T-helper 1 cell treated with Interleukin-12 subunit alpha and Interleukin-12 subunit beta and Interleukin-4 antibody, amounts not matched to agents 30 μg/mL and 1 μg/mL, for 36 hours (primary cell): Measurements from ENCODE around the gene IGF1R.

ENCODE experiments used
- H3K27ac Mint-ChIP-seq: one replicate; pipeline ENCODE4 v1.8.0; 2021; ENCODE audit warnings: mild to moderate bottlenecking, mixed read lengths
- H3K27me3 Mint-ChIP-seq: one replicate; pipeline ENCODE4 v1.8.0; 2021; ENCODE audit warnings: low read depth, mixed read lengths
- H3K36me3 Mint-ChIP-seq: one replicate; pipeline ENCODE4 v1.8.0; 2021; ENCODE audit warnings: low read depth, mixed read lengths
- H3K4me1 Mint-ChIP-seq: one replicate; pipeline ENCODE4 v1.8.0; 2021; ENCODE audit warnings: low read depth, mixed read lengths
- H3K4me3 Mint-ChIP-seq: one replicate; pipeline ENCODE4 v1.8.0; 2021; ENCODE audit warnings: mild to moderate bottlenecking, moderate library complexity, mixed read lengths
- H3K9me3 Mint-ChIP-seq: one replicate; pipeline ENCODE4 v1.8.0; 2021; ENCODE audit warnings: mixed read lengths

Gene IGF1R

GRCh38 chr15:98916826-98917225 is 268.5 kb downstream of the IGF1R start:
- peaks cover 39% of the 10 kb centered on the region for H3K36me3 Mint-ChIP-seq
- peaks cover 45% of the 10 kb centered on the region for H3K4me1 Mint-ChIP-seq
- H3K4me3 Mint-ChIP-seq = no peak overlapping the region
- peaks cover 3% of the 10 kb centered on the region for H3K9me3 Mint-ChIP-seq
- no peak overlapping the region for H3K27ac Mint-ChIP-seq
- H3K27me3 Mint-ChIP-seq = no peaks in the 10 kb centered on the region

DNA sequence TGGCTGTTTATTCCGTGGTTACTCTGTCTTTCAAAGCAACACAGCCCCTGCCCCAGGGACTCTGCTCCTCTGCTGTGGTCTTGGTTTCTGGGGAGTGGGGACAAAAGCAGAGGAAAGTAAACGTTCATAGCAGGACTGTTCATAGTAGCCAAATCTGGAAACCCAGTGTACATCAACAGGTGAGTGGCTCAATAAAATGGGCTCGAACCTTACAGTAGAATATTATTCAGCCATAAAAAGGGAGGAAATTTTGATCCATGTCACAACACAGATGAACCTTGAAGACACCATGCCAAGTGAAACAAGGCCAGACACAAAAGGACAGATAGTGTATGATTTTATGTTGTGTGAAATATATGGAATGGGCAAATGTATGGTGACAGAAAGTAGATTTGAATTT is 269.1 kb downstream of the IGF1R start:
- peaks cover 42% of the 10 kb centered on the region for H3K4me1 Mint-ChIP-seq
- H3K36me3 Mint-ChIP-seq = peaks cover 37% of the 10 kb centered on the region
- peaks cover 3% of the 10 kb centered on the region for H3K9me3 Mint-ChIP-seq
- H3K27me3 Mint-ChIP-seq = no peaks in the 10 kb centered on the region
- H3K4me3 Mint-ChIP-seq = no peak overlapping the region
- no peak overlapping the region for H3K27ac Mint-ChIP-seq

- Mint-ChIP-seq H3K27ac (peak overlapping the region; percentile 83), H3K27me3 (no peaks in the 10 kb centered on the region), H3K4me1 (peaks cover 26% of the 10 kb centered on the region), H3K36me3 (peaks cover 28% of the 10 kb centered on the region), H3K9me3 (peaks cover 3% of the 10 kb centered on the region), H3K4me3 (peak overlapping the region; percentile 19)
Measured at GRCh38 chr15:98920091-98920880, 271.9 kb downstream of the IGF1R start.

DNA sequence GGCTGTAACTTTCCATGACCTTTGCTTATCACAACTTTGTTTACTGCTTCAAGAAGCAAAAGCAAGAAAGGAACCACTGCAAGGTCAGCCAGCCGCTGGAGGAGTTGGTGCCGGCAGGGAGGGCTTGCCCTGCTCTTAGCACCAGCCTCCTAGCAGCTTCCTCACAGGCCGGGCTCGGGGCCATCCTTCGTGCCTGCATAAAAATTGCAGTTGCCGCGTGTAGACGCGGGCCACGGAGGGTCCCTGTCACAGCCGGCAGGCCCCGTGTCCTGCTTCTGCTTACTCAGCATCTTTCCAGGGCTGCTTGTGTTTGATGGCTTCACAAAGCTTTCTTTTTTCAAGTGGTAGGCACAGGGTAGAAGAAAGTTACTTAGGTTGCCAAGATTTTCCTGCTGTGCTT is 274.8 kb downstream of the IGF1R start:
- Mint-ChIP-seq H3K9me3 (peaks cover 3% of the 10 kb centered on the region), H3K27me3 (no peaks in the 10 kb centered on the region), H3K4me3 (no peak overlapping the region), H3K36me3 (peaks cover 27% of the 10 kb centered on the region), H3K4me1 (peaks cover 23% of the 10 kb centered on the region), H3K27ac (no peak overlapping the region)

- no peaks in the 10 kb centered on the region for H3K27me3 Mint-ChIP-seq
- H3K36me3 Mint-ChIP-seq = peaks cover 23% of the 10 kb centered on the region
- H3K9me3 Mint-ChIP-seq = peaks cover 3% of the 10 kb centered on the region
- peaks cover 23% of the 10 kb centered on the region for H3K4me1 Mint-ChIP-seq
- H3K27ac Mint-ChIP-seq = no peak overlapping the region
- H3K4me3 Mint-ChIP-seq = no peak overlapping the region
Measured at GRCh38 chr15:98923579-98923978, 275.2 kb downstream of the IGF1R start.

DNA sequence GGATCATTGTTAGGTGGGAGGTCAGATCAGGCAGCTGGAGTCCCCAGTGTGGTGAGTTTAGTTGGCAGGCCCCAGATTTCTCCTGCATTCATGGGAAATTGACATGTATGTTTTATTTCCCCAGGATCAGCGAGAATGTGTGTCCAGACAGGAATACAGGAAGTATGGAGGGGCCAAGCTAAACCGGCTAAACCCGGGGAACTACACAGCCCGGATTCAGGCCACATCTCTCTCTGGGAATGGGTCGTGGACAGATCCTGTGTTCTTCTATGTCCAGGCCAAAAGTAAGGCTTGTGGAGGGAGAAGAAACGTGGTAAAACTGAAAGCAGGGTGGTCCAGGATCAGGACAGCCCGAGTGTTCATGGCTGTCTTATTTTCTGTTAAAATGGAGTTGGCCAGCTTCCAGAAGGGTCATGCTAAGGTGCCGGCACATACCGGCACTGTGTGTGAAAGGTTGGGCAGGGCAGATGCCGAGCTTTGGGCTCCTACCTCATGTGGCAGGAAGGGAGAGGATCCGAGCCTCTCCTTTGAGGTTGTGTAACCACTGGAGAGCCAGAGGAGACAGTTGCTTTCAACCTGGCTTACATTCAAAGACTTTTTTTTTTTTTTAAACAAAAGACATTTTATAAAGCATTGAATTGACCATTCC is 276.2 kb downstream of the IGF1R start:
- Mint-ChIP-seq H3K9me3 (peaks cover 3% of the 10 kb centered on the region), H3K36me3 (peaks cover 19% of the 10 kb centered on the region), H3K4me1 (peaks cover 18% of the 10 kb centered on the region), H3K27me3 (no peaks in the 10 kb centered on the region), H3K27ac (no peak overlapping the region), H3K4me3 (no peak overlapping the region)

DNA sequence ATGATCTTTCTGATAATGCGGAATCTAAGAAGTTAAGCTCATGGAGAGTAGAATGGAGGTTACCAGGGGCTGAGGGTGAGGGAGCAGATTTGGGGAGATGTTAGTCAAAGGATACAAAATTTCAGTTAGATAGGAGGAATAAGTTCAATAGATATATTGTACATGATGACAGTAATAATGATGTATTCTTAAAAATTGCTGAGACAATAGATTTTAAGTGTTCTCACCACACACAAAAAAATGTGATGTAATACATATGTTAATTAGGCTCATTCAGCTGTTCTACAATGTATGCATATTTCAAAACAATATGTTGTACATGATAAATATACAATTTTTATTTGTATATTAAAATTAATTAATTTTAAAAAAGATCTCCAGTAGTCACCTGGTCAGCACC is 277.9 kb downstream of the IGF1R start:
- Mint-ChIP-seq H3K4me3 (no peak overlapping the region), H3K4me1 (peaks cover 2% of the 10 kb centered on the region), H3K9me3 (no peaks in the 10 kb centered on the region), H3K27me3 (no peaks in the 10 kb centered on the region), H3K36me3 (peaks cover 13% of the 10 kb centered on the region), H3K27ac (no peak overlapping the region)

- peaks cover 11% of the 10 kb centered on the region for H3K36me3 Mint-ChIP-seq
- H3K4me1 Mint-ChIP-seq = no peaks in the 10 kb centered on the region
- no peak overlapping the region for H3K27ac Mint-ChIP-seq
- no peaks in the 10 kb centered on the region for H3K27me3 Mint-ChIP-seq
- no peaks in the 10 kb centered on the region for H3K9me3 Mint-ChIP-seq
- no peak overlapping the region for H3K4me3 Mint-ChIP-seq
Measured at GRCh38 chr15:98927022-98927421, 278.7 kb downstream of the IGF1R start.

GRCh38 chr15:98927996-98928395 is 279.7 kb downstream of the IGF1R start:
- Mint-ChIP-seq H3K27ac (no peak overlapping the region), H3K27me3 (no peaks in the 10 kb centered on the region), H3K9me3 (no peaks in the 10 kb centered on the region), H3K4me1 (no peaks in the 10 kb centered on the region), H3K4me3 (no peak overlapping the region), H3K36me3 (peaks cover 7% of the 10 kb centered on the region)

DNA sequence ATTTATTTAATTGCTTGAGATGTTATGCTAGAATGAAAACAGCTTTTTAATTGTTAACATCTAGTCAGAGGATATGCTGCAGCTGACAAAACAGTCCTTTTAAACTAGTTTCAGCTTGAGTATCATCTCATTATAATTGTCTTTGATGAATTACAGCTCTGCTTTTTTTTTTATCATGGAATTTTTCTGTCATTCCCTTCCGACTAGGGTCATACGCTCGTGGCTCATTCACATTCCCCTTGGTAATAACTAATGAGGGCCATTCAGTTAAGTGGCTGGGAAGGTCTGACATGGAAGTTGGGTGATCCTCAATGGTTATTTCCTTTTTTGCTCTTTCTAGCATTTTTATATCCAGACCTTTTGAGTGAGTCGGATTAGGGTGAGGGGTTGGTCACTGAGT is 282.2 kb downstream of the IGF1R start:
- H3K27ac Mint-ChIP-seq = no peak overlapping the region
- no peak overlapping the region for H3K4me3 Mint-ChIP-seq
- H3K27me3 Mint-ChIP-seq = no peaks in the 10 kb centered on the region
- H3K36me3 Mint-ChIP-seq = peaks cover 10% of the 10 kb centered on the region
- no peaks in the 10 kb centered on the region for H3K9me3 Mint-ChIP-seq
- H3K4me1 Mint-ChIP-seq = peaks cover 3% of the 10 kb centered on the region

- Mint-ChIP-seq H3K4me1 (peaks cover 3% of the 10 kb centered on the region), H3K27ac (no peak overlapping the region), H3K27me3 (no peaks in the 10 kb centered on the region), H3K36me3 (peaks cover 7% of the 10 kb centered on the region), H3K4me3 (no peak overlapping the region), H3K9me3 (no peaks in the 10 kb centered on the region)
Measured at GRCh38 chr15:98931004-98931403, 282.7 kb downstream of the IGF1R start.

- H3K9me3 Mint-ChIP-seq = no peaks in the 10 kb centered on the region
- no peak overlapping the region for H3K4me3 Mint-ChIP-seq
- no peaks in the 10 kb centered on the region for H3K27me3 Mint-ChIP-seq
- H3K36me3 Mint-ChIP-seq = peaks cover 7% of the 10 kb centered on the region
- peaks cover 13% of the 10 kb centered on the region for H3K4me1 Mint-ChIP-seq
- H3K27ac Mint-ChIP-seq = no peak overlapping the region
Measured at GRCh38 chr15:98933406-98933805, 285.1 kb downstream of the IGF1R start.

DNA sequence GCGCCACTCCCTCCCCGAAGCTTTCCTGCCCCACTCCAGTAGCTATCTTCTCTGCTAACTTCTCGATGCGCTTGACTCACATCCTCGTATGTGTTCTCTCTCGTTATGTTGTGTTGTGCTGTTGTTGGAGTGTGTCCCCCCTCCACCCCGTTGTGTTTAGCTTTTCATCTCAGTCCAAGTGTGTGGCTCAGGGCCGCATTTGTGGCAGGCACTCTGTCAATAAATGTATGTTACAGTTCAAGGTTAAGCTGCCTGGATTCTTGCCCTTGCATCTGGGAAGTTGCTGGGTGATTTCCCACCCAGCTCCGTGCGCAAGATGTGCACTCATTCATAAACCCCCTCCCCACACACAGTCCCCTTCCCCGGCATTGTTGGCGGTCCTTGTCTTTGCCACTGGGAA is 287.4 kb downstream of the IGF1R start:
- Mint-ChIP-seq H3K9me3 (no peaks in the 10 kb centered on the region), H3K4me1 (peaks cover 13% of the 10 kb centered on the region), H3K36me3 (peaks cover 11% of the 10 kb centered on the region), H3K27me3 (no peaks in the 10 kb centered on the region), H3K4me3 (no peak overlapping the region), H3K27ac (no peak overlapping the region)

DNA sequence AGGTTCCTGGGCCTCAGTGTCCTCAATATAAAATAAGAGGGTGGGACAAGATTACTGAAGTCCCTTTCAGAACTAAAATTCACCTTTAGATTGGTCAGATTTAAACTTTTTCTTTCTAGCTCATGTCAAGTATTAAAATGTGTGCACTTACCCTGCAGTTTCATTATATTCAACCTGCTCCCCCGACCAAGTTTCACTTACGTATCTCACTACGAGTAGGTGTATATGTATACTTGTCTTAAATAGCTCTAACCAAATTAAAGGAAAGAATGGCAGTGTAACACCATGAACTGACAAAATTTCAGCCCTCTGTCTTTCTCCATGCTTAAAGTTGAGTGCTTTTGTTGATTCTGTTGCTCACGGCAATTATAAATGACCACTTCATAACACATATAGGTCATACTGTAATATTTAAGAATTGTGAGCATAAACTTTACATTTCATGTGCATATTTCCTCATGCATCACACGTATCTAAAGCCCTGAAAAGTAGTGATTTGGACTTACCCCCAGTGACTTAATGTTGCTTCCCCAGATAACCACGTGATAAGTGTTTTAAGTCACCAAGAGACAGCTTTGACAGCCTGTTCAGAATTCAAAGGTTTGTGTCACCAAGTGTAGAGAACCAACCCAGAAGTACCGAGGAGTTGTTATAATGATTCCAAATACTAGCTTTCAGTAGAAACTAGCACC is 289.2 kb downstream of the IGF1R start:
- Mint-ChIP-seq H3K27ac (no peak overlapping the region), H3K4me3 (no peak overlapping the region), H3K27me3 (no peaks in the 10 kb centered on the region), H3K4me1 (peaks cover 13% of the 10 kb centered on the region), H3K9me3 (no peaks in the 10 kb centered on the region), H3K36me3 (peaks cover 11% of the 10 kb centered on the region)

DNA sequence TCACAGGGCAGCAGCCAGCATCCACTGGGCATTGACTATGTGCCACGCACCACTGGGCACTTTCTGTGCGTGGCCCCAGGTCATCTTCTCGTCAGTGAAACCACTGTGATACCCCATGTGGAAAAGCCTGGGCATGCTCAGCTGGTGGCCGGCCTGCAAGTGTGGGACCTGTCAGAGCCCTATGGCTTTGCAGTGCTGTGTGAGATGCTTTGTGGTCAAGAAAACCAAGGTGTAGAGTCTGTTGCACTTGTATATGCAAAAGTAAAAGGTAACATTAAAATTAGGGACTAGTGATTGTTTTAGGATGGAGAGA is 289.7 kb downstream of the IGF1R start:
- Mint-ChIP-seq H3K27me3 (no peaks in the 10 kb centered on the region), H3K36me3 (peaks cover 11% of the 10 kb centered on the region), H3K4me3 (no peak overlapping the region), H3K27ac (no peak overlapping the region), H3K4me1 (peaks cover 13% of the 10 kb centered on the region), H3K9me3 (no peaks in the 10 kb centered on the region)
